Measurements from ENCODE around the gene TENT5C.
"Not testable (repeated sequence)": the region's sequence is repeated elsewhere in the genome, so short reads cannot be mapped to it uniquely, and the experiment has no call there.

Gene TENT5C

GRCh38 chr1:117605774-117606648 lies at the start of gene TENT5C:
Gene TENT5C, plus strand, starts transcription at chr1:117606048. Its CDS starts 16,821 bp downstream, at chr1:117622869.
- no peaks in the 10 kb centered on the region for H3K36me3 ChIP-seq (ENCODE audit: insufficient read depth, insufficient read length, low read length)
- peak within 1 kb of the TSS; percentile 78 for H3K4me3 ChIP-seq (ENCODE audit: insufficient read length, low read depth)
- TF ChIP-seq YY1 (IDR thresholded peaks at IDR 0.05; ENCODE audit: insufficient read depth, insufficient read length) (no peak), SUZ12 (IDR thresholded peaks at IDR 0.05; ENCODE audit: extremely low read depth, insufficient read depth, insufficient read length) (no peak)
- DNase-seq (ENCODE audit: low read depth, low spot score) = peak; percentile 97
- H3K9ac ChIP-seq (ENCODE audit: insufficient read length, low read depth) = peak within 1 kb of the TSS; percentile 79
- no peaks in the 10 kb centered on the region for H3K9me3 ChIP-seq (ENCODE audit: insufficient read depth, low read length)
- peaks cover 39% of the 10 kb centered on the region for H3K27me3 ChIP-seq (ENCODE audit: insufficient read depth, insufficient read length)
- H3K4me1 ChIP-seq (ENCODE audit: insufficient read depth, insufficient read length) = peaks cover 12% of the 10 kb centered on the region

GRCh38 chr1:117556341-117556740 lies 49.5 kb upstream of the TENT5C start:
- no peaks in the 10 kb centered on the region for H3K36me3 ChIP-seq (ENCODE audit: insufficient read depth, insufficient read length, low read length)
- no peak for DNase-seq (ENCODE audit: low read depth, low spot score)
- no peaks in the 10 kb centered on the region for H3K4me1 ChIP-seq (ENCODE audit: insufficient read depth, insufficient read length)
- H3K4me3 ChIP-seq (ENCODE audit: insufficient read length, low read depth) = no peak overlapping the region
- H3K27me3 ChIP-seq (ENCODE audit: insufficient read depth, insufficient read length) = no peaks in the 10 kb centered on the region
- no peak for TF ChIP-seq ZNF274 (IDR thresholded peaks at IDR 0.05; ENCODE audit: low read depth, low read length)
- no peak for TF ChIP-seq YY1 (IDR thresholded peaks at IDR 0.05; ENCODE audit: insufficient read depth, insufficient read length)
- TF ChIP-seq SUZ12 (IDR thresholded peaks at IDR 0.05; ENCODE audit: extremely low read depth, insufficient read depth, insufficient read length) = no peak
- no peak overlapping the region for H3K9ac ChIP-seq (ENCODE audit: insufficient read length, low read depth)
- peaks cover 19% of the 10 kb centered on the region; the same call in 1 of the 2 replicates for H3K9me3 ChIP-seq (ENCODE audit: insufficient read depth, low read length)

GRCh38 chr1:117556976-117557375 lies 48.9 kb upstream of the TENT5C start:
- H3K27me3 ChIP-seq (ENCODE audit: insufficient read depth, insufficient read length) = no peaks in the 10 kb centered on the region
- H3K4me1 ChIP-seq (ENCODE audit: insufficient read depth, insufficient read length) = no peaks in the 10 kb centered on the region
- no peak for DNase-seq (ENCODE audit: low read depth, low spot score)
- H3K9ac ChIP-seq (ENCODE audit: insufficient read length, low read depth) = no peak overlapping the region
- no peaks in the 10 kb centered on the region for H3K36me3 ChIP-seq (ENCODE audit: insufficient read depth, insufficient read length, low read length)
- H3K9me3 ChIP-seq (ENCODE audit: insufficient read depth, low read length) = peaks cover 19% of the 10 kb centered on the region; the same call in 1 of the 2 replicates
- H3K4me3 ChIP-seq (ENCODE audit: insufficient read length, low read depth) = no peak overlapping the region
- TF ChIP-seq ZNF274 (IDR thresholded peaks at IDR 0.05; ENCODE audit: low read depth, low read length) (no peak), SUZ12 (IDR thresholded peaks at IDR 0.05; ENCODE audit: extremely low read depth, insufficient read depth, insufficient read length) (no peak), YY1 (IDR thresholded peaks at IDR 0.05; ENCODE audit: insufficient read depth, insufficient read length) (no peak)

DNA sequence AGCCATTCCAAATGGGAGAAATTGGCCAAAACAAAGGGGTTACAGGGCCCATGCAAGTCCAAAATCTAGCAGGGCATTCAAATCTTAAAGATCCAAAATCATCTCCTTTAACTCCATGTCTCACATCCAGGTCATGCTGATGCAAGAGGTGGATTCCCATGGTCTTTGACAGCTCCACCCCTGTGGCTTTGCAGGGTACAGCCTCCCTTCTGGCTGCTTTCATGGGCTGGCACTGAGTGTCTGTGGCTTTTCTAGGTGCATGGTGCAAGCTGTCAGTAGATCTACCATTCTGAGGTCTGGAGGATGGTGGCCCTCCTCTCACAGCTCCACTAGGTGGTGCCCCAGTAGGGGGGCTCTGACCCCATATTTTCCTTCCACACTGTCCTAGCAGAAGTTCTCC lies 47.4 kb upstream of the TENT5C start:
- not testable (repeated sequence) for H3K27me3 ChIP-seq (ENCODE audit: insufficient read depth, insufficient read length); H3K4me3 ChIP-seq (ENCODE audit: insufficient read length, low read depth); H3K4me1 ChIP-seq (ENCODE audit: insufficient read depth, insufficient read length); DNase-seq (ENCODE audit: low read depth, low spot score); H3K36me3 ChIP-seq (ENCODE audit: insufficient read depth, insufficient read length, low read length); H3K9ac ChIP-seq (ENCODE audit: insufficient read length, low read depth)
- H3K9me3 ChIP-seq (ENCODE audit: insufficient read depth, low read length) = peaks cover 19% of the 10 kb centered on the region; the same call in 1 of the 2 replicates

DNA sequence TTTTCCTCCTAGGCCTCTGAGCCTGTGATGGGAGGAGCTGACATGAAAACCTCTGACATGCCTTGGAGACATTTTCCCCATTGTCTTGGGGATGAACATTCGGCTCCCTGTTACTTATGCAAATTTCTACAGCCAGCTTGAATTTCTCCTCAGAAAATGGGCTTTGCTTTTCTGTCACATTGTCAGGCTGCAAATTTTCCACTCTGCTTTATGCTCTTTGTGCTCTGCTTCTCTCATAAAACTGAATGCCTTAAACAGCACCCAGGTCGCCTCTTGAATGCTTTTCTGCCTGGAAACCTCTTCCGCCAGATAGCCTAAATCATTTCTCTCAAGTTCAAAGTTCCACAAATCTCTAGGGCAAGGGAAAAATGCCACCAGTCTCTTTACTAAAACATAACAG lies 46.7 kb upstream of the TENT5C start:
- Histone ChIP-seq H3K36me3 (ENCODE audit: insufficient read depth, insufficient read length, low read length) (no peaks in the 10 kb centered on the region), H3K9ac (ENCODE audit: insufficient read length, low read depth) (no peak overlapping the region), H3K4me3 (ENCODE audit: insufficient read length, low read depth) (no peak overlapping the region), H3K27me3 (ENCODE audit: insufficient read depth, insufficient read length) (no peaks in the 10 kb centered on the region), H3K9me3 (ENCODE audit: insufficient read depth, low read length) (peaks cover 19% of the 10 kb centered on the region; the same call in 1 of the 2 replicates), H3K4me1 (ENCODE audit: insufficient read depth, insufficient read length) (no peaks in the 10 kb centered on the region)
- TF ChIP-seq YY1 (IDR thresholded peaks at IDR 0.05; ENCODE audit: insufficient read depth, insufficient read length) (no peak), SUZ12 (IDR thresholded peaks at IDR 0.05; ENCODE audit: extremely low read depth, insufficient read depth, insufficient read length) (no peak), ZNF274 (IDR thresholded peaks at IDR 0.05; ENCODE audit: low read depth, low read length) (no peak)
- no peak for DNase-seq (ENCODE audit: low read depth, low spot score)

- no peak for TF ChIP-seq ZNF274 (IDR thresholded peaks at IDR 0.05; ENCODE audit: low read depth, low read length)
- no peak for TF ChIP-seq YY1 (IDR thresholded peaks at IDR 0.05; ENCODE audit: insufficient read depth, insufficient read length)
- no peaks in the 10 kb centered on the region for H3K36me3 ChIP-seq (ENCODE audit: insufficient read depth, insufficient read length, low read length)
- H3K4me1 ChIP-seq (ENCODE audit: insufficient read depth, insufficient read length) = no peaks in the 10 kb centered on the region
Observed at GRCh38 chr1:117559985-117560384, 45.9 kb upstream of the TENT5C start.

DNA sequence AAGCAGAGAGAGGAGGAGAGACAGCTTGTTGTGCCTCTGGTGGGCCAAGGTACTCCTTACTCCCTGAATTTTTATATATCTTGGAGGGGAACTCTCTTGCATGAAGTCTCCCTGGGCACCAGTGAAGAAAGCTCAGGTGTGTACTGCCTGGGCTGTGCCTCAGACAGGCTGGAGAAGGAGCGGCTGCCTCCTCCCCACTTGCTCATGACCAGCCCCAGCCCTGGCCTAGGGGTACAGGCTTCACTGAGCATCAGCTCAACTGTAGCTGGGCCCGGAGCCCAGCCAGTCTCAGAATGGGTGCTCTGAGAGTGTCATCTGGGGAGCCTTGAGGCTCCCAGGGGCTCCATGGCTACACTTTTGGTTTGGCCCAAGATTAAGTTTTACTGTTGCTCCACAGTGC lies 44.8 kb upstream of the TENT5C start:
- H3K27me3 ChIP-seq (ENCODE audit: insufficient read depth, insufficient read length) = no peaks in the 10 kb centered on the region
- no peaks in the 10 kb centered on the region for H3K4me1 ChIP-seq (ENCODE audit: insufficient read depth, insufficient read length)
- H3K9me3 ChIP-seq (ENCODE audit: insufficient read depth, low read length) = peaks cover 19% of the 10 kb centered on the region; the same call in 1 of the 2 replicates
- TF ChIP-seq YY1 (IDR thresholded peaks at IDR 0.05; ENCODE audit: insufficient read depth, insufficient read length) (no peak), SUZ12 (IDR thresholded peaks at IDR 0.05; ENCODE audit: extremely low read depth, insufficient read depth, insufficient read length) (no peak), ZNF274 (IDR thresholded peaks at IDR 0.05; ENCODE audit: low read depth, low read length) (no peak)
- no peak for DNase-seq (ENCODE audit: low read depth, low spot score)
- no peaks in the 10 kb centered on the region for H3K36me3 ChIP-seq (ENCODE audit: insufficient read depth, insufficient read length, low read length)
- no peak overlapping the region for H3K4me3 ChIP-seq (ENCODE audit: insufficient read length, low read depth)
- no peak overlapping the region for H3K9ac ChIP-seq (ENCODE audit: insufficient read length, low read depth)

More at GRCh38 chr1:117559985-117560384, 45.9 kb upstream of the TENT5C start:
- H3K9ac ChIP-seq (ENCODE audit: insufficient read length, low read depth) = no peak overlapping the region
- H3K27me3 ChIP-seq (ENCODE audit: insufficient read depth, insufficient read length) = no peaks in the 10 kb centered on the region
- no peak overlapping the region for H3K4me3 ChIP-seq (ENCODE audit: insufficient read length, low read depth)
- DNase-seq (ENCODE audit: low read depth, low spot score) = no peak
- H3K9me3 ChIP-seq (ENCODE audit: insufficient read depth, low read length) = peaks cover 19% of the 10 kb centered on the region; the same call in 1 of the 2 replicates

Data from NT2/D1 (cell line).